Left cardiac atrium (tissue), 4 donors: Measurements from ENCODE around the gene RPS21. TPM values are rescaled to one million over a fixed set of nuclear protein-coding genes. Genes with fewer than 3 reads are reported as not detected.

Experiments used
- ATAC-seq, 2 donors: fragments of 200-7000 bp; cut with Tn5 transposase; one replicate each; pipeline ENCODE4 v1.9.1; 2020; ENCODE audit warnings: mild to moderate bottlenecking in 2 of 2, moderate library complexity in 2 of 2
- DNase-seq: peaks from one replicate; pipeline ENCODE4 v3.0.0-alpha.2; 2020
- intact Hi-C, 2 donors: fragments of 100-400 bp; cut with DNase I; formaldehyde crosslinking; loops; one replicate each; pipeline versions ENCODE4 v1.14.1 to v1.15.1; 2022 to 2023
- total RNA-seq, 2 donors: library from RNA; stranded (reverse); fragmentation: NEBNext Ultra II Directional; extraction: Animal tissue kit (Norgen Biotek cat#: 25700); gene quantifications; one replicate each; pipeline ENCODE4 v1.2.1, GENCODE V29; 2021
- donor health status: DM: no; HTN: yes; CAD: no.
- donor health status: DM: no; HTN: yes; CAD: no; lungs with severe emphysema.
- donor health status: DM: yes; HTN: yes; CAD: no.
- donor health status: Dilated cardiomyopathy.

Gene RPS21
- total RNA-seq, 2 donors from 2014 or later = 733 to 750 TPM

GRCh38 chr20:62390317-62391164 lies 3.6 kb downstream of the RPS21 start:
- DNase-seq (no peak), ATAC-seq (no peak)

DNA sequence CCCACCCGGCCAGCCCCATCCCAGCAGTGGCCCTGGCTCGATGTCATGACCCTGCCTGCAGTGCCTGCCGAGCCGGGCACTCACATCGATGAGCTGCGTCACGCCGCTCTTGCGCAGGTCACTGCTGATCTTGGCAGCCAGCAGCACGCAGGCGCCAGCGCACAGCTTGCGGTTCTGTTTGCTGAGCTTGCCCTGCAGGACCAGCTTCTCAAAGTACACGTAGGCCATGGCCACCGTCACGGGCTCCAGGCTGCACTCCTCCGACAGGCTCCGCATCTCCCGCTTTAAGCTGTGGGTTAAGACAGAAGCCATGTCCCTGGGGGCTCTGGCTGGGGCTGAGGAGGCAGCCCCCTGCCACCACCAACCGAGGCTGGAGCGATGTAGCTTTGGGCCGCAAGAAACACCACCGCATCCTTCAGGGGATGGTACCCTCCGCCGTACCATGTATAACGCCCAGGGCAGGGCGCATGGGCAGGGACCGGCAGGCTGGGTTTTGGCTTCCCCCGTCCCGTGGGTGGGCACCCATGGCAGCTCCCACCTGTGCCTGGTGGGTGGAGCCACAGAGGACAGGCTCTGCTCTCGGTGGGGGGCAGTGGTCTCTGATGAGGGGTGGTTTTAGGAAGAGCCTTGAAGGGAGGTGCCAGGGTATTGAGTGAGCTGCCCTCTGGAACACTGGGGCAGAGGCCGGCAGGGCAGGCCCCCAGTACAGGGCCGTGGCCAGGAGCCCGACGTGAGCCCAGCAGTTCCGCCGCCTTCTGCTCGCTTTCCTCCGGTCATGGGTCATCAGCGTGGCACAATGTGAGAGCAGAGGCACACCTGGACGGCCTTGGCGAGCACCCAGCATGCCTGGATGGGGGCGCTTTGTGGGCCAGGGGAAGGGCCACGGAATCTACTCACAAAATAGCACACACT lies 4.5 kb downstream of the RPS21 start:
- DNase-seq = no peak
- intact Hi-C loops = no loop called here
- ATAC-seq = no peak

More at GRCh38 chr20:62390317-62391164, 3.6 kb downstream of the RPS21 start:
- intact Hi-C loops = no loop called here

- DNase-seq (no peak), ATAC-seq (no peak)
- intact Hi-C loops = no loop called here
Measured at GRCh38 chr20:62392077-62392418, 5.1 kb downstream of the RPS21 start.

DNA sequence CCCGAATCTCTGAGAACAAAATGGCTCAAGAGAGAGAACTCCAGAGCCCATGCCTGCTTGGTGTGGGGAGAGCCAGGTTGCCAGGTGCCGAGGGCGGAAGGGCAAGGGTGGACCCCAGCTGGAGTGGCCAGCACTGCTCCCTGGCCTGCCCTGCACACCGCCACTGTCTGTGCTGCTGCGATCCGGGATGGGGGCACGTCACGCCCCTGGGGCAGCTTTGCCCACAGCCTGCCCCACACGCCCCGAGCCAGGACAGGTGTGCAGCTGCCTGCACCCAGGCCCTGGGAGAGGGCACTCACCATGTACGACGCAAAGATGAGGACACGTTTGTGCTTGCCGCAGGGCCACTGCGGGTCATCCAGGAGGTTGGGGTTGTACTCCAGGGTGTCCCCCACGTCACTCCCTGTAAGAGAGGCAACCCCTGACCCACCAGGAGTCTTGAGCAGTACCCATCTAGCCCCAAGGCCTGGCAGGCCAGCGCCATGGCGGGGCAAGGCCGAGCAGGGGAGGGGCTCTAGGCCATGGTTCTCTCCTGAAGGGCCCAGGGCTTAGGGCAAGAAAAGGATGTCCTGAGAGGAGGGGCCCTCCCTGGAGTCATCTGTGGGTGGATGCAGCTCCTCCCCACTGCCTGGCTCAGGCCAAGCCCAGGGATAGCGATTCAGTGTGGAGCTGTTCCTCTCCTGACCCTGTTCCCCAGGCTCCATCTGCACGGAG lies 5.9 kb downstream of the RPS21 start:
- DNase-seq (no peak), ATAC-seq (no peak)
- intact Hi-C loops = no loop called here

GRCh38 chr20:62393335-62393665 lies 6.4 kb downstream of the RPS21 start:
- ATAC-seq (no peak), DNase-seq (no peak)
- intact Hi-C loops = no loop called here

- no peak for ATAC-seq
- intact Hi-C loops = no loop called here
- no peak for DNase-seq
Measured at GRCh38 chr20:62393830-62394229, 6.9 kb downstream of the RPS21 start.

- DNase-seq (no peak), ATAC-seq (no peak)
- intact Hi-C loops = no loop called here
Measured at GRCh38 chr20:62394248-62395245, 7.6 kb downstream of the RPS21 start.

DNA sequence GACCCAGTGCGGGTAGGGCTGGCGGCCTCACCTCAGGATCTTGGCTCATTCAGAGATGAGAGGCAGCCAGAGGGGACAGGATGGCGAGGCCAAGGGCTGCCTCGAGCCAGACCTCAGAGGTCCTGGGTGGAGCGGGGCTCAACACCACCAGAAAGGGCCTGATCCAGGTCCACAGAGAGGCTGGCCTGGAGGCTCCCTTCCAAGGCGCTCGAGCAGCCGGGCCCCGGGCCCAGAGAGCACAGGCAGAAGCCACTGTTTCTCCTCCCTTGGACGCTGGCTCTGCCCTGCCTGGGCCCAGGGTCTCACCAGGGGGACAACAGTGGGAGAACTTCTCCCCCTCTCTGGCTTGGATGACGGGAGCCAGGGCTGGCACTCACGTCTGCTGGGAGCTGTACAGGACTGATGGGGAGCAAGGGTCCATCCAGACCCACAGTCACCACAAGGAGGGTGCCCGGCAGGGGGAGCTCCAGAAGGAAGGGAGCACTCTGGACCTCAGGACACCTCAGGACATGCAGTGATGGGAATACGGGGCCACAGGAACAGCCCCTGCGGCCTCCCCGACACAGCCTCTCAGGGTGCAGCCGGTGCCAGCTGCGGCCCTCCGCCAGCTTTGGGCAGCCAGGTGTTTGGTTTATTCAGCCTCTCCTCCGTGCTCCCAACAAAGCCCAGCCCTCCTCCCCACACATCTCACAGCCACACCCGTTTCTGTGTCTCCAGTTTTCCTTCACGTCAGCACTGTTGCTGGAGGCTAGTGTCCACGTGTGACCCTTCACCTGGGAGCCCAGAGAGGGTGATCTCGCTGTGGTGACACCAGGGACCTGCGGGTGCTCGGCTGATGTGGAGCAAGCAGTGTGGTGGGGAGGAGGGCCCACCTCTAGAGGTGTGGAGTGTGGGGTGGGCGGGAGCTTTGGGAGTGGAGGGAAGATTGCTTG lies 8.7 kb downstream of the RPS21 start:
- intact Hi-C loops = no loop called here
- ATAC-seq = no peak
- no peak for DNase-seq

DNA sequence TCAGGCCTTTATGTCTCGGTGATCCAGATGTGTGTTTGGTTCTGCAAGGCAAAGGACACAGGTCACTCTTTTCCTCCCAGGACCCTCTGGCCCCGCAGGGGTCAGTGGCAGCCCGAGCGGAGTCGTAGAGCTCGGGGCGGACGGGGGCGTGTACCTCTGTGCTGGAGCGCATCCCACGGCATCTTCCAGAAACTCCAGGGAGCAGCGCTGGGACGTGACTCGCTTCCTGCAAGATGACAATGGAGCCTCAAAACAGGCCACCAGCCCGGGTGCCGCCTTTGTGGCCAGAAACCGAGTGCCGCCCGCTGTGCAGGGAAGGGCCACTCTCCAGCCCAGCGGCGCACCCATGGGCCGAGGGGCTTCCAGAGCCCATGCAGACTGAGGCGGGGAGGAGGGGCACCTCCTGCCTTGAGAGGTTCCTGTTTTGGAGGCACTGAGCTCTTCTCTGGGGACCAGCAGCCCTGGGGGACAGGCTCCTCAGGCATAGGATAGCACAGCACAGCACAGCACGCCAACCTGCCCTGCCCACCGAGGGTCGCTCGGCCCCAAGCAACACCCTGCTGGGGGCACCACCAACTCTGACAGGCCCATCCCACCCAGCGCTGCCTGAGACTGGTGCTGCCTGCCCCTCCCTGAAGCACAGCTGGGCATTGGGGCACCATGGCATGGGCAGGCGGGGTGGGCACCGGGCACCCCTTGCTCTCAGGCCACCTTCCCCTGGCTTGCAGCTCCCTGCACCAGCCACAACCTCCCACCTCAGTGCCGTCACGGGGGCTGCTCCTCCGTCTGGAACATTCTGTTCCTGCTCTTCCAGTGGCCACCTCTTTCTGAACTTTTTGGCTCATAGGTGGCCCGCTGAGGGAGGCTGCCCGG lies 9.7 kb downstream of the RPS21 start:
- no peak for DNase-seq
- intact Hi-C loops = no loop called here
- ATAC-seq = no peak

GRCh38 chr20:62398120-62398821 lies 11.4 kb downstream of the RPS21 start:
- no peak for ATAC-seq
- intact Hi-C loops = no loop called here
- DNase-seq = no peak

DNA sequence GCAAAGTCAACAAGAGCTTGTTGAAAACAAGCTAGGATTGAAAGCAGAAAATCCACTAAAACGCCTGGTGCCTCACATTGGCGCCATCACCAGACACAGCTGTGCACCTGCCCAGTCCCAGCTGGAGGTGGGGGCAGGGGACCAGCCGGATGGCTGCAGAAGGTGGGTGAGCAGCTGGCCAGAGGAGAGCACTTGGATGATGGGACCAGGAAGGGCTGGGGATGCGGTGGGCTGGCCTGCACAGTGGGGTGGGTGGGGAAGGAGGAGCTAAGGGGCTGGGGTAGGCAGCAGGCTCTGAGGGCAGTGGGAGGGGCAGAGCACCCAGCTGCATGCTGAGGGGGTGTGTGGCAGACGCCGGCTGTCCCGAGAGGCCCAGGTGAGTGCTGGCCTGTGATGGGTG lies 13.1 kb downstream of the RPS21 start:
- DNase-seq = no peak
- no peak for ATAC-seq
- intact Hi-C loops = no loop called here

DNA sequence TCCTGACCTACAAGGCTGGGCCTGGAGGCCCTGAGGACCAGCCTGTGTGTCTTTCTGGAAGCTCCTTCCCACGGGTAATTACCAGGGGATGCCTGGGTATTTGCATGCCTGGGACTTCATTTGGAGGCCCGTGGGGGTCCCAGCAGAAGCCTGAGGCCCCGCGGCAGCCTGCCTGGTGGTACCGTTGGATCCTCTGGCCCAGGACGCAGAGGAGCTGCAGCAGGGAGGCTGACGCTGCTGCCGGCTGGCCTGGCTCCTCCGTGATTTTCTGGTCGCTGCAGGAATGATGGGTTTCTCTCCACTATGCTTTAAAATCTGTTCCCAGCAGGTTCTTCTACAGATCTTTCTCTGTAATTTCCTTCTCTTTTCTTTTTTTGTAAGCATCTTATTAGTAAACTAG lies 13.6 kb downstream of the RPS21 start:
- intact Hi-C loops = no loop called here
- ATAC-seq (no peak), DNase-seq (no peak)

DNA sequence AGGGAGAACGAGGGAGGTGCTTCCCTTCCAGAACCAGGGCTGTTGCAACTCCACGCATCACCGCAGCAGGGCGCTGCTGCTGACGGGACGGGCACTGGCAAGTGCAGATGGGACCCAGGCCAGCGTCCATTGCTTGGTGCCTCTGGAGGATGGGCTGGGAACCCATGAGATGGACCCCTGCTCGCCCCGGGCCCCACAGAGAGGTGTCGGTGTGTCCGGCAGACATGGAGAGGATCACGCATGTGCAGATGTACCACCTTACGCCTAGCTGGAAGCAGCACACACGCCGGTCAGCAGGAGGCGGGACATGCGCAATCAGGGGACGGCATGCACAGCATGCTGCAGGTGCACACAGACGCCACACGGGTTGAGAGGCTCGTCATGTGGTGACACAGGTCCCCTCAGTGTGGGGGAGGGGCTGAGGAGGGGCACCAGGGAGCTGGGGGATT lies 14.5 kb downstream of the RPS21 start:
- intact Hi-C loops = no loop called here
- ATAC-seq (no peak), DNase-seq (no peak)

DNA sequence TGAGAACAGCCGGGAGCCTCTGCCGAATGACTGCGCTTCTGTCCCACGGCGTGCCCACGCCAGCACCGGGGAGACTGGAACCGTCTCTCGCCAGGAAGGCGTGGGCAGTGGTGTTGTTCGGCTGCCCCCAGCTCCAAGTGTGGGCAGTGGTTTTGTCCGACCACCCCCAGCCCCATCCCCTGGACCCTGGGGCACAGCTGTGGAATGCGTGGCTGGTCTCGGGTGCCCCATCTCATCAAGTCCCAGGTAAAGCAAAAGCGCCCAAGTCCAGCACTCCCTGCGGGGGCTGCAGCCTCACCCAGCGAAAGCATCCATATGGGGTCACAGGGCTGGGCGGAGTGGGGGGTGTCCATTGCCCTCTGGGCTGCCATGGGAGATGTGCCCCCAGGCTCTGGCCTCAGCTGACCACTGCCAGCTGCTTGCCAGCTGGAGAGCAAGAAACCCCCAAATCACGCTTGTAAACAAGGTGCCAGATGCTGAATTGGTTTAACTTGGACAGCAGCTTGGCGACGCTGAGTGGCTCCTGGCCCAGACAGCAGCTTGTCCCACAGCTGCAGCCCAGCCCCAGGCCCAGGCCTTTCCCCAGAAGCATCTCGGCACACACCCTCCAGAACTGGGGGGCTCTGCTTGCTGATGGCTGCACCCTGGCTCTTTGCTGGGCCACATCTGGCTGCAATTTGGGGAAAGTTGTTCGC lies 15.7 kb downstream of the RPS21 start:
- ATAC-seq = no peak
- intact Hi-C loops = no loop called here

GRCh38 chr20:62403331-62403730 lies 16.4 kb downstream of the RPS21 start:
- no peak for ATAC-seq
- DNase-seq = no peak
- intact Hi-C loops = no loop called here

More for the DNA sequence above, 15.7 kb downstream of the RPS21 start:
- DNase-seq = no peak
